ENCODE measurements around the gene LNX1. TPM values are rescaled to one million over a fixed set of nuclear protein-coding genes. Genes with fewer than 3 reads are reported as not detected.

Gene LNX1
- total RNA-seq, 1 experiment from 2014 or later = 1.7 TPM

DNA sequence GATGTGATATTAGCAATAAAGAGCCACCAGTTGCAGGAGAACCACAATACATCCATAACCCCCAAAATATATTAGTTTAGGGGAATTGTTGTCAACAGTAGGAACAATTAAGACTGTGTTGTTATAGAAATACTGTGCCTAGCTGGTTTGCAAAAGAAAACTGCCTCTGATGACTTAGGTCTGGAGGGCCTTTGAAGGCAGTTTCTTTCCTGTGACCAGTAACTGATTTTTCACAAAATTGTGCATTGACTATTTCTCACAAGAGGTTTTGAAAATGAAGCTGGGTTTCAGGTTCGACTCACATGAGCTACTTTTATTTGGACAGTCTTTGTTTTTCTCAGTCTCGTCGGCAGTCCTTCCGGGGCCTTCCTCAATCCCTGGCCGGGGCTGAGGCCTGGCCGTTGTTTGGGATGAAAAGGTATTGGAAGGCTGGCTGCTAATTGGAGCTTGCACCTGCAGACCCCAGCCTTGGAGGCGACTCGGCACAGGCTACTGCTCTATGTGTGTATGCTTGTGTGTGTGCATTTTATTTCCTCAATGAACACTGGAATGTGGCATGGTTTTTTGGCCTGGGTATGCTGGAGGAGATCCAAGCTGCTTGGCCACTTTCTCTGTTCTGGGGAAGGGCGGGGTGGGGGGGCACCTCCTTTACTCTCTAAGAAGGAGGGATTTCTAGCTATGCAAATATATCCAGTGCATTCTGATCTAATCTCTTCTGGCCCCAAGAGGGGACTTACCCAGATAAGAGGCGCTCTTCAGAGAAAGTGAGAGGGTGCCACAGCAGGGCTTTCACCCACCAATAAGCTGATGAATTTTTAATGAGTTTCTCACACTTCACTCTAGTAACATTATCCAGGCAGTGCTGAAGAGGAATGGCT lies 49.5 kb upstream of the LNX1 start:
- Histone ChIP-seq H2BK12ac (ENCODE audit: insufficient read length, low read depth, low read length) (no peak overlapping the region), H3K23ac (ENCODE audit: insufficient read length, low read depth, low read length) (no peak overlapping the region), H2BK120ac (ENCODE audit: low read depth, low read length, poor library complexity, severe bottlenecking) (no peak overlapping the region), H3K27me3 (ENCODE audit: insufficient read depth, low read length) (no peaks in the 10 kb centered on the region), H3K56ac (ENCODE audit: insufficient read length, low read depth, low read length) (no peak overlapping the region), H3K9ac (ENCODE audit: extremely low read depth, insufficient read length, low read length) (no peak overlapping the region), H3K4me1 (ENCODE audit: insufficient read depth, low read length) (no peaks in the 10 kb centered on the region), H4K5ac (ENCODE audit: insufficient read length, low read depth, low read length) (no peak overlapping the region), H3K23me2 (ENCODE audit: insufficient read length, low read depth, low read length, poor library complexity, severe bottlenecking) (no peaks in the 10 kb centered on the region), H3K4me2 (ENCODE audit: insufficient read depth, insufficient read length, low read length) (no peak overlapping the region), H4K91ac (ENCODE audit: insufficient read length, low read depth, low read length) (no peak overlapping the region), H3K27ac (ENCODE audit: insufficient read length, low read depth, low read length) (no peak overlapping the region), H2AFZ (ENCODE audit: low read length) (no peak overlapping the region), H3K14ac (ENCODE audit: insufficient read depth, low read length) (no peak overlapping the region), H4K8ac (replicated peaks; ENCODE audit: insufficient read length, low read depth, low read length) (no peak overlapping the region), H3K18ac (ENCODE audit: insufficient read length, low read depth, low read length) (no peak overlapping the region), H2BK20ac (ENCODE audit: low read depth, low read length, poor library complexity, severe bottlenecking) (no peak overlapping the region), H2BK15ac (ENCODE audit: low read depth, low read length) (no peak overlapping the region), H3K79me2 (ENCODE audit: insufficient read depth, low read length) (no peaks in the 10 kb centered on the region), H2AK5ac (ENCODE audit: insufficient read length, low read length) (no peak overlapping the region), H3T11ph (ENCODE audit: low read length) (no peak overlapping the region), H2BK5ac (ENCODE audit: insufficient read length, low read length) (no peak overlapping the region), H3K4ac (ENCODE audit: low read depth, low read length) (no peak overlapping the region), H3K9me3 (ENCODE audit: control insufficient read depth, low read depth, low read length) (no peaks in the 10 kb centered on the region), H3K79me1 (ENCODE audit: insufficient read depth, low read depth, low read length, poor library complexity, severe bottlenecking) (no peaks in the 10 kb centered on the region), H4K20me1 (ENCODE audit: control insufficient read depth, insufficient read depth, insufficient read length) (no peaks in the 10 kb centered on the region)
- H3K4me3 Mint-ChIP-seq = no peak overlapping the region
- DNase-seq = no peak
- H3K27me3 Mint-ChIP-seq (ENCODE audit: low read depth) = no peaks in the 10 kb centered on the region
- H3K4me1 Mint-ChIP-seq = peaks cover 8 to 13% of the 10 kb centered on the region in 2 experiments; a peak in 3 of 4 replicates
- no peak overlapping the region for H3K27ac Mint-ChIP-seq
- H3K9me3 Mint-ChIP-seq = no peaks in the 10 kb centered on the region
- WGBS (ENCODE audit: extremely low coverage, insufficient read length, low lambda C conversion rate) = no CpG with 5 or more reads among the region's 10 CpGs
- no peaks in the 10 kb centered on the region for H3K36me3 Mint-ChIP-seq (ENCODE audit: insufficient read depth in 1 of 3, low read depth in 3 of 3)
- TF ChIP-seq, protein P1, sequence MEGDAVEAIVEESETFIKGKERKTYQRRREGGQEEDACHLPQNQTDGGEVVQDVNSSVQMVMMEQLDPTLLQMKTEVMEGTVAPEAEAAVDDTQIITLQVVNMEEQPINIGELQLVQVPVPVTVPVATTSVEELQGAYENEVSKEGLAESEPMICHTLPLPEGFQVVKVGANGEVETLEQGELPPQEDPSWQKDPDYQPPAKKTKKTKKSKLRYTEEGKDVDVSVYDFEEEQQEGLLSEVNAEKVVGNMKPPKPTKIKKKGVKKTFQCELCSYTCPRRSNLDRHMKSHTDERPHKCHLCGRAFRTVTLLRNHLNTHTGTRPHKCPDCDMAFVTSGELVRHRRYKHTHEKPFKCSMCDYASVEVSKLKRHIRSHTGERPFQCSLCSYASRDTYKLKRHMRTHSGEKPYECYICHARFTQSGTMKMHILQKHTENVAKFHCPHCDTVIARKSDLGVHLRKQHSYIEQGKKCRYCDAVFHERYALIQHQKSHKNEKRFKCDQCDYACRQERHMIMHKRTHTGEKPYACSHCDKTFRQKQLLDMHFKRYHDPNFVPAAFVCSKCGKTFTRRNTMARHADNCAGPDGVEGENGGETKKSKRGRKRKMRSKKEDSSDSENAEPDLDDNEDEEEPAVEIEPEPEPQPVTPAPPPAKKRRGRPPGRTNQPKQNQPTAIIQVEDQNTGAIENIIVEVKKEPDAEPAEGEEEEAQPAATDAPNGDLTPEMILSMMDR (conservative IDR thresholded peaks at IDR 0.05) = no peak
